HepG2 (cell line): ENCODE data around the gene IFNAR1.

ENCODE experiments used
- ELF1 ChIP-seq: sonication (generic); formaldehyde crosslinking; IDR thresholded peaks from 2 replicates; pipeline ENCODE4 v1.4.0; 2020; ENCODE audit warnings: missing genetic modification reagents
- EP300 ChIP-seq, 3 experiments: sonication (generic) in 1 of 3; formaldehyde crosslinking in 1 of 3; IDR thresholded peaks; 2 replicates each; pipeline versions ENCODE4 v1.5.1 to v1.6.1; 2011 to 2020; ENCODE audit warnings: low read depth in 2 of 3, low read length in 2 of 3, borderline replicate concordance in 1 of 3, improper control_type of control experiment in 1 of 3, mild to moderate bottlenecking in 1 of 3, missing genetic modification reagents in 1 of 3, moderate library complexity in 1 of 3
- HNRNPH1 ChIP-seq: fragments of 200-400 bp; formaldehyde crosslinking; optimal IDR thresholded peaks from 2 replicates; pipeline ENCODE3; 2017; ENCODE audit warnings: mild to moderate bottlenecking, low read depth, low read length
- ISL2 ChIP-seq: sonication (generic); formaldehyde crosslinking; IDR thresholded peaks from 2 replicates; pipeline ENCODE4 v1.5.0; 2020; ENCODE audit warnings: missing genetic modification reagents
- KAT2B ChIP-seq: fragments of 150-350 bp; IDR thresholded peaks from 2 replicates; pipeline ENCODE4 v1.6.1; 2014; ENCODE audit warnings: low read depth, low read length, borderline replicate concordance
- POLR2A ChIP-seq, 2 experiments: IDR thresholded peaks; 2 replicates each; pipeline ENCODE4 v1.6.1; 2011; ENCODE audit warnings: low read depth in 2 of 2, low read length in 2 of 2, mild to moderate bottlenecking in 1 of 2, moderate library complexity in 1 of 2; ENCODE audit not compliant: insufficient read depth in 1 of 2
- SIN3A ChIP-seq: IDR thresholded peaks from 2 replicates; pipeline ENCODE4 v1.6.1; 2011; ENCODE audit warnings: low read depth, mild to moderate bottlenecking, control low read depth, low read length, borderline replicate concordance
- SMC3 ChIP-seq: IDR thresholded peaks from 2 replicates; pipeline ENCODE4 v1.6.1; 2011; ENCODE audit warnings: low read length, improper control_type of control experiment
- SRSF1 ChIP-seq: fragments of 200-400 bp; formaldehyde crosslinking; optimal IDR thresholded peaks from 2 replicates; pipeline ENCODE3; 2017; ENCODE audit warnings: mild to moderate bottlenecking, low read depth, low read length, moderate library complexity
- ZBTB1 ChIP-seq: sonication (generic); formaldehyde crosslinking; IDR thresholded peaks from 2 replicates; pipeline ENCODE4 v1.4.0; 2020; ENCODE audit warnings: missing genetic modification reagents, borderline replicate concordance
- ZNF382 ChIP-seq: sonication (generic); formaldehyde crosslinking; IDR thresholded peaks from 2 replicates; pipeline ENCODE4 v1.5.0; 2020; ENCODE audit warnings: missing genetic modification reagents, mild to moderate bottlenecking, borderline replicate concordance
- TF ChIP-seq, protein P1 (sequence below): IDR thresholded peaks from 2 replicates; pipeline ENCODE4 v1.6.1; 2016; ENCODE audit warnings: control low read depth
- TF ChIP-seq, protein P2 (sequence below): IDR thresholded peaks from 2 replicates; pipeline ENCODE4 v1.6.1; 2016; ENCODE audit warnings: low read depth, missing genetic modification reagents, missing compliant biosample characterization
- TF ChIP-seq, protein P3 (sequence below): sonication (generic); formaldehyde crosslinking; IDR thresholded peaks from 2 replicates; pipeline ENCODE4 v1.4.0; 2020; ENCODE audit warnings: low read depth, mild to moderate bottlenecking, missing genetic modification reagents

DNA sequence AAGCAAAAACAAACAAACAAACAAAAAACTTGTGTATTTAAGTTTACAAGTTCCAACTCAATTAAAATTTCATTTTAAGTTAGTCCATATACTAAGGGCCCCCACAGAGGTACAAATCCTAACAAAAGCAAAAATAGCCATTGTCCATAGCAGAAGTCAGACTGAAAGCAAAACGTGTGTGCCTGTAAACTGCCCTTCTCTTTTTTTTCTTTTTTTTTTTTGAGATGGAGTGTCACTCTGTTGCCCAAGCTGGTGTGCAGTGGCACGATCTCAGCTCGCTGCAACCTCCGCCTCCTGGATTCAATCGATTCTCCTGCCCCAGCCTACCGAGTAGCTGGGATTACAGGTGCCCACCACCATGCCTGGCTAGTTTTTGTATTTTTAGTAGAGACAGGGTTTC, 66.9 kb downstream of the IFNAR1 start:
- TF ChIP-seq HNRNPH1 (no peak), ZBTB1 (CRISPR knock-in tag) (no peak), ELF1 (CRISPR knock-in tag) (no peak), POLR2A (IDR thresholded peaks at IDR 0.05; ENCODE audit: insufficient read depth in 1 of 2, low read depth in 2 of 2, low read length in 2 of 2) (no peak), EP300 (IDR thresholded peaks at IDR 0.05; ENCODE audit: low read depth in 2 of 2, low read length in 2 of 2) (no peak), EP300 (CRISPR knock-in tag; IDR thresholded peaks at IDR 0.05; ENCODE audit: borderline replicate concordance) (no peak), SIN3A (no peak), SMC3 (no peak), KAT2B (no peak), SRSF1 (no peak), ISL2 (CRISPR knock-in tag) (no peak), ZNF382 (no peak)
- TF ChIP-seq, protein P1, sequence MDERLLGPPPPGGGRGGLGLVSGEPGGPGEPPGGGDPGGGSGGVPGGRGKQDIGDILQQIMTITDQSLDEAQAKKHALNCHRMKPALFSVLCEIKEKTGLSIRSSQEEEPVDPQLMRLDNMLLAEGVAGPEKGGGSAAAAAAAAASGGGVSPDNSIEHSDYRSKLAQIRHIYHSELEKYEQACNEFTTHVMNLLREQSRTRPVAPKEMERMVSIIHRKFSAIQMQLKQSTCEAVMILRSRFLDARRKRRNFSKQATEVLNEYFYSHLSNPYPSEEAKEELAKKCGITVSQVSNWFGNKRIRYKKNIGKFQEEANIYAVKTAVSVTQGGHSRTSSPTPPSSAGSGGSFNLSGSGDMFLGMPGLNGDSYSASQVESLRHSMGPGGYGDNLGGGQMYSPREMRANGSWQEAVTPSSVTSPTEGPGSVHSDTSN = no peak
- TF ChIP-seq, protein P2, sequence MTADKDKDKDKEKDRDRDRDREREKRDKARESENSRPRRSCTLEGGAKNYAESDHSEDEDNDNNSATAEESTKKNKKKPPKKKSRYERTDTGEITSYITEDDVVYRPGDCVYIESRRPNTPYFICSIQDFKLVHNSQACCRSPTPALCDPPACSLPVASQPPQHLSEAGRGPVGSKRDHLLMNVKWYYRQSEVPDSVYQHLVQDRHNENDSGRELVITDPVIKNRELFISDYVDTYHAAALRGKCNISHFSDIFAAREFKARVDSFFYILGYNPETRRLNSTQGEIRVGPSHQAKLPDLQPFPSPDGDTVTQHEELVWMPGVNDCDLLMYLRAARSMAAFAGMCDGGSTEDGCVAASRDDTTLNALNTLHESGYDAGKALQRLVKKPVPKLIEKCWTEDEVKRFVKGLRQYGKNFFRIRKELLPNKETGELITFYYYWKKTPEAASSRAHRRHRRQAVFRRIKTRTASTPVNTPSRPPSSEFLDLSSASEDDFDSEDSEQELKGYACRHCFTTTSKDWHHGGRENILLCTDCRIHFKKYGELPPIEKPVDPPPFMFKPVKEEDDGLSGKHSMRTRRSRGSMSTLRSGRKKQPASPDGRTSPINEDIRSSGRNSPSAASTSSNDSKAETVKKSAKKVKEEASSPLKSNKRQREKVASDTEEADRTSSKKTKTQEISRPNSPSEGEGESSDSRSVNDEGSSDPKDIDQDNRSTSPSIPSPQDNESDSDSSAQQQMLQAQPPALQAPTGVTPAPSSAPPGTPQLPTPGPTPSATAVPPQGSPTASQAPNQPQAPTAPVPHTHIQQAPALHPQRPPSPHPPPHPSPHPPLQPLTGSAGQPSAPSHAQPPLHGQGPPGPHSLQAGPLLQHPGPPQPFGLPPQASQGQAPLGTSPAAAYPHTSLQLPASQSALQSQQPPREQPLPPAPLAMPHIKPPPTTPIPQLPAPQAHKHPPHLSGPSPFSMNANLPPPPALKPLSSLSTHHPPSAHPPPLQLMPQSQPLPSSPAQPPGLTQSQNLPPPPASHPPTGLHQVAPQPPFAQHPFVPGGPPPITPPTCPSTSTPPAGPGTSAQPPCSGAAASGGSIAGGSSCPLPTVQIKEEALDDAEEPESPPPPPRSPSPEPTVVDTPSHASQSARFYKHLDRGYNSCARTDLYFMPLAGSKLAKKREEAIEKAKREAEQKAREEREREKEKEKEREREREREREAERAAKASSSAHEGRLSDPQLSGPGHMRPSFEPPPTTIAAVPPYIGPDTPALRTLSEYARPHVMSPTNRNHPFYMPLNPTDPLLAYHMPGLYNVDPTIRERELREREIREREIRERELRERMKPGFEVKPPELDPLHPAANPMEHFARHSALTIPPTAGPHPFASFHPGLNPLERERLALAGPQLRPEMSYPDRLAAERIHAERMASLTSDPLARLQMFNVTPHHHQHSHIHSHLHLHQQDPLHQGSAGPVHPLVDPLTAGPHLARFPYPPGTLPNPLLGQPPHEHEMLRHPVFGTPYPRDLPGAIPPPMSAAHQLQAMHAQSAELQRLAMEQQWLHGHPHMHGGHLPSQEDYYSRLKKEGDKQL (CRISPR knock-in tag) = no peak
- TF ChIP-seq, protein P3, sequence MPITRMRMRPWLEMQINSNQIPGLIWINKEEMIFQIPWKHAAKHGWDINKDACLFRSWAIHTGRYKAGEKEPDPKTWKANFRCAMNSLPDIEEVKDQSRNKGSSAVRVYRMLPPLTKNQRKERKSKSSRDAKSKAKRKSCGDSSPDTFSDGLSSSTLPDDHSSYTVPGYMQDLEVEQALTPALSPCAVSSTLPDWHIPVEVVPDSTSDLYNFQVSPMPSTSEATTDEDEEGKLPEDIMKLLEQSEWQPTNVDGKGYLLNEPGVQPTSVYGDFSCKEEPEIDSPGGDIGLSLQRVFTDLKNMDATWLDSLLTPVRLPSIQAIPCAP (CRISPR knock-in tag) = no peak
